GM18951 (cell line): ENCODE results near the gene IPO7.

Source experiments
- POLR2A ChIP-seq: IDR thresholded peaks from 4 replicates; pipeline ENCODE4 v1.6.1; 2011; ENCODE audit warnings: mild to moderate bottlenecking; ENCODE audit not compliant: insufficient read length, insufficient read depth; ENCODE audit errors: extremely low read depth
- in situ Hi-C: fragments of 300-500 bp; cut with MboI; formaldehyde crosslinking; loops from one replicate; pipeline ENCODE4 v1.12.0; 2022; ENCODE audit warnings: low sequenced_read_pairs, mixed read lengths, inconsistent platforms; ENCODE audit not compliant: unreplicated experiment

IPO7 gene

GRCh38 chr11:9495803-9496514 lies 111.5 kb downstream of the IPO7 start:
- TF ChIP-seq POLR2A: no peak
- in situ Hi-C loops: no loop called here
